Epithelial cell of esophagus (primary cell): ENCODE results near the gene CDKN1B.

ENCODE experiments used
- DNase-seq: peaks from one replicate; pipeline ENCODE4 v3.0.0; 2010; ENCODE audit warnings: low read depth
- H3K4me3 ChIP-seq: 2 replicates; pipeline ENCODE4 v1.5.1; 2011; ENCODE audit warnings: mild to moderate bottlenecking, low read length, control low read depth
- CTCF ChIP-seq: IDR thresholded peaks from 2 replicates; pipeline ENCODE4 v1.5.1; 2011; ENCODE audit warnings: low read depth, mild to moderate bottlenecking, low read length, control low read depth, inconsistent platforms; ENCODE audit not compliant: insufficient read depth; ENCODE audit errors: missing control alignments

Gene CDKN1B

GRCh38 chr12:12686472-12686871 is 30.7 kb upstream of the CDKN1B start:
- H3K4me3 ChIP-seq: no peak overlapping the region
- no peak for DNase-seq
- TF ChIP-seq CTCF: no peak

- no peak for TF ChIP-seq CTCF
- no peak overlapping the region for H3K4me3 ChIP-seq
- no peak for DNase-seq
Measured at GRCh38 chr12:12686925-12687324, 30.2 kb upstream of the CDKN1B start.

- H3K4me3 ChIP-seq: no peak overlapping the region
- DNase-seq: no peak
- no peak for TF ChIP-seq CTCF
Measured at GRCh38 chr12:12689647-12690300, 27.4 kb upstream of the CDKN1B start.

- TF ChIP-seq CTCF: no peak
- no peak for DNase-seq
- H3K4me3 ChIP-seq: no peak overlapping the region
Measured at GRCh38 chr12:12691549-12691948, 25.6 kb upstream of the CDKN1B start.

- no peak overlapping the region for H3K4me3 ChIP-seq
- TF ChIP-seq CTCF: no peak
- no peak for DNase-seq
Measured at GRCh38 chr12:12693111-12693671, 24.0 kb upstream of the CDKN1B start.

GRCh38 chr12:12696562-12697383 is 20.4 kb upstream of the CDKN1B start:
- peak overlapping the region; percentile 69 for H3K4me3 ChIP-seq
- peak; percentile 89 for DNase-seq
- no peak for TF ChIP-seq CTCF
